Myocyte (in vitro differentiated cells): ENCODE measurements around the gene MYO1E. TPM values are rescaled to one million over a fixed set of nuclear protein-coding genes. Genes with fewer than 3 reads are reported as not detected.
"Not testable (repeated sequence)": the region's sequence is repeated elsewhere in the genome, so short reads cannot be mapped to it uniquely, and the experiment has no call there.

Experiments
- DNase-seq: peaks from one replicate; pipeline ENCODE4 v3.0.0-alpha.2; 2012; ENCODE audit warnings: low read depth
- total RNA-seq: library from RNA; depleted of rRNA; stranded (reverse); fragments of >200 nt; gene quantifications from 2 replicates; pipeline ENCODE4 v1.2.3, GENCODE V29; 2014

MYO1E gene
- total RNA-seq, 1 donor from 2014 or later: 146 TPM

DNA sequence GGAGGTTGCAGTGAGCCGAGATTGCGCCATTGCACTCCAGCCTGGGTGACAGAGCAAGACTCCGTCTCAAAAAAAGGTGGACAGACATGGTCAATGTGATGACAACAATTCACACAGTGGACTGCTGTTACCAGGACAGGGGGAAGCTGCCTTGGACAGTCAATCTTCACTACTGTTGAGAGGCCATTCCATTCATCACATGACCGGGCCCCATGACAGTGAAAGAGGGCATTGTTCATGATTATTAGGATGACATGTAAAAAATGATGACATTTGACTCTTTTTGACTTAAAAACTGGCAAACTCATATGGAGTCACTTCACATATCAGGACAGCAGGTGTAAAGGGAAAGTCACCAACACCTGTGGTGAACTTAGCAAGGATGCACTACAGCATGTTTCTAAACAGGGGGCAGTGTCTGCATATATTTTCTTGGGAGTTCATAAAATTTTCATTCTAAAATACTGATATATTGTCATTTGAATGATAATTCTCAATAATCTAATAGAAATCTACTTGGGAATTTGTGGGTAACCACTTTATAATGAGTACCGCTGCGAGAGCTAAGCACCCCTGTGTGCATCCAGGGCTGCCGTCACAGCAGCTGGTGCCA lies 200.3 kb downstream of the MYO1E start:
- DNase-seq: no peak

DNA sequence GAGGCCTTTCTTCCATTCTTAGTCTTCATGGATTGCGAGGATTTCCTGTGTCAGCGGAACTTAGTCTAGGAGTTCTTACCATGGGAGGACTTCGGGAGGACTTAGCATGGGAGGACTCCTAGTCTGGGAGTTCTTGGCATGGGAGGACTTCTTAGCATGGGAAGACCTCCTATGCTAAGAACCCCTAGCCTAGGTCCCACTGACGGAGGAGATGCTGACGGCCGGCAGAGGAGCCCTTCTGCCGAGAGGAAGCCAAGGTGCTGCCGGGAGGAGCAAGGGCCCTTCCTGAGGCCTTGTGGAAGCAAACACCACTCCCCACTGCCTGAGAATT lies 201.6 kb downstream of the MYO1E start:
- no peak for DNase-seq

DNA sequence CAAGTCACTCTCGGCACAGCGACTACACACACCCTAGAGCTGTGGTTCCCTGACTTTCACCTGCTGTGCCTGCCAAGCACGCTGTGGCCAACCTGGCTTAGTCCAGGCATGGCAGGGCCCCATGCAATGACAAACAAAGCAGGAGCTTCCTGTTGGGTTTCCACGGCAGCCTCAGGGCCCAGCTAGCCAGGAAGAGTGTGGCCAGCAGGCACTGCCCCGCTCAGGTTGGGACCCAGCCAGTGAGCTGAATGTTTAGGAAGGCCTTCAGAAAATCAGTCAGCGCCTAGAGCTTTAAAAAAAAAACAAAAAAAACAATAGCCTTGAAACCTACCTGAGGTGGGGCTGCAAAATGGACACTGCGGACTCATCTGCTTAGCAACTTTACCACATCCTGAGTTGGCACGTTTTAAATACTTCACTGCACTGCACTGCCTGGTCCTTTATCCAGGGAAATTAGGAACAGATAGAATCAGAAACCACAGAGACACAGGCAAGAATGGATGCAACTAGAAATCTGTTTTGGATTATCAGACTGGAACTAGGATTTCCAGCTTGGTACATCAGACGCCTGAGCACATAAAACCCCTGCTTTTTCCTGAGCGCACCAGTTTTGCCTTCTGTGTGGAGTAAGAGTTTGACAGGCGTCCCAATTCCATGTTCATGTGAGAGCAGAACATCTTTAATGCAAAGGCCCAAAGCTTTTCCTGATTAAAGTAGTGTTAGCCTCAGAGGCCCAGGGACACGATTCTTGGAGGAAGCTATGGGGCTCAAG lies 202.2 kb downstream of the MYO1E start:
- DNase-seq: peak; percentile 74

- peak; percentile 53 for DNase-seq
Measured at GRCh38 chr15:59169251-59169708, 203.4 kb downstream of the MYO1E start.

DNA sequence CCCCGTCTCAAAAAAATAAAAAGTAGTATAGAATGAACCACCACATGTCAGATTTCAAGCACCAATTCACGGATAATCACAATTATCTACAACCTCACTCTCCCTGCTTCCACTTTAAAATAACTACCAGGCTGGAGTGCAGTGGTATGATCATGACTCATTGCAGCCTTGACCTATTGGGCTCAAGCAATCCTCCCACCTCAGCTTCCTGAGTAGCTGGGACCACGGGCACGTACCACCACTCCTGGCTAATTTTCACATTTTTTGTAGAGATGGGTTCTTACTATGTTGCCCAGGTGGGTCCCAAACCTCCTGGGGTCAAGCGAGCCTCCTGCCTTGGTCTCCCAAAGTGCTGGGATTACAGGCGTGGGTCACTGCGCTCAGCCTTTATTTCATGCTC lies 204.1 kb downstream of the MYO1E start:
- DNase-seq: no peak

- no peak for DNase-seq
Measured at GRCh38 chr15:59166601-59167265, 205.9 kb downstream of the MYO1E start.

GRCh38 chr15:59166166-59166565 lies 206.5 kb downstream of the MYO1E start:
- no peak for DNase-seq

DNA sequence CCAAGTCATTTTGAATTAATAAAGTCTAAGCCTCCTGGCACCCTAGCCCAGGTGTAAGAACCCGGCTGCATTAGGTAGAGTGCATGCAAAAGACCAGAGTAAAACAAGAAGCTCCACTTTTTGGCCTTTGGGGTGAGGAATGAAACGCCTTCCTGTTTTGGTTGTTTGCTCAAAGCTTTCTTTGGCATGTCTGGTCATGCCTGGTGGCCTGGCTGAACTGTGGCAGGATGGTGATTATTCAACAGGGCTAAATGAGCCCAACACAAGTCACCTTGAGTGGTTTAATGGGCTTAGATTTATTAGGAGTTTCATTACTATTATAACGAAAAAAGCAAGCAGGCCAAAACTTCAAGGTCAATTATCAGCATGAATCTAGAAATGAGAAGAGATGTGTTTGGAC lies 206.9 kb downstream of the MYO1E start:
- DNase-seq: peak; percentile 33

GRCh38 chr15:59162080-59162479 lies 210.6 kb downstream of the MYO1E start:
- not testable (repeated sequence) for DNase-seq

- DNase-seq: no peak
Measured at GRCh38 chr15:59160880-59161593, 211.6 kb downstream of the MYO1E start.

GRCh38 chr15:59159210-59159609 lies 213.5 kb downstream of the MYO1E start:
- DNase-seq: no peak

DNA sequence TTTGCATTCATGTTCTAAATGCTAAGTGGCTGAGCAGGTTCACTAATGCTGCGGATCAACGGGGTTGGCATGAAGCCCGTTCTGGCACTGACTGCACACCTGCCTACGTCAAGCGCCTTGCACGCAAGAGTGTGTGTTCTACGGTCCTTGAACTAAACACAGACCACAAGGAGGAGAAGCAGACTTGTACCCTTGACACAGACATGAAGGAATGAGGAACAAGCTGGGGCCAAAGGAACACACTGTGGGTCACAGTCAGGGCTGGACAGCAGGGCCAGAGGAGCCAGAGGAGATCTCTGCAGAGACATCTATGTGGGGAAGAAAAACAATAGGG lies 214.0 kb downstream of the MYO1E start:
- DNase-seq: no peak

GRCh38 chr15:59157840-59158700 lies 214.6 kb downstream of the MYO1E start:
- no peak for DNase-seq

DNA sequence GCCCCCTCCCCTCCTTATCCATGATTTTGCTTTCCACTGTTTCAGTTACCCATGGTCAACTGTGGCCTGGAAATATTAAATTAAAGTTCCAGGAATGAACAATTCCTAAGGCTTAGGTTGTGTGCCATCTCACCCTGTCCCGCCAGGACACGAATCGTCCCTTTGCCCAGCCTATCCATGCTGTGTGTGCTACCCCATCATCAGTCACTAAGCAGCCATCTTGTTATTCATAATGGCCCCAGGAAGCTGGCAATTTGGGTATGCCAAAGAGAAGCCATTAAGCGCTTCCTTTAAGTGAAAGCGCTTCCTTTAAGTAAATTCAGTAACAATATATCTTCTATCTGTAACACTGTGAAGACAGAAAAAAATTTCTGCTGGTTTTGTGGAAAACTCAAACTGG lies 215.3 kb downstream of the MYO1E start:
- no peak for DNase-seq

DNA sequence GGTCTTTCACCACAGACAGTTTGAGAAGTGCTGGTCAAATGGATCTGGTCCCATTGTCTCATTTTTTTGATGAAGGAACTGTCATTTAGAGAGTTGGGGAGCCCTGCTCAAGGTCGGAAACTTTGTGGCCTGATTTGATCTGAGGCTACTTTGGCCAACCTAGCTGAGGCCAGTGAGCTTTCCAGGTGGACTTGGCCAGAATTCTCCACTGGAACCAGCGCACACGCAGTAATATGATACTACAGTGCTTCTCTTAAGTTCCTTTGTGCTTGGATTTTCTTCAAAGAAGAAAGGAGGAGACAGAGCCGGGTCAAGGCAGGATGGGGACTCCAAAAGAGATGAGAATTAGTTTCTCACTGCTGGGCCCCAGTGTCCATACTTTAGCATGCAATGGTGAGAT lies 217.2 kb downstream of the MYO1E start:
- DNase-seq: no peak

DNA sequence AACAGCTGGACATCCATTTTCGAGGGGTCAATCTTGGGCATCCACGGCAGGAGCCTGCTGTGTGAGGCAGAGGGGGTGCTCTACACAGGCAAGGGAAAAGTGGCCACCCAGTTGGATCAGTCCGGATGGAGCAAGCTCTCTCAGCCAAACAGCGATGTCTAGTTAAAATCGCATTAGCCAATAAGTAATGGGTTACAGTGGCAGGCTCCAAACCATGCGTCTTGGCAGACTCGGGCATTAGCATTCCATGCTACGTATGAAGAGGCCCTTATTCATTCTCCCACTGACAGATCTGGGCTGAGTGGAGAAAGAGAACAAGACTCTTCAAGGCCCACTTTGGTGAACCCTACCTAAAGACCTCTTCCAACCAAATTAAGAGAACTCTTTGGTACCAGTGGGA lies 218.4 kb downstream of the MYO1E start:
- DNase-seq: no peak

GRCh38 chr15:59153466-59153865 lies 219.2 kb downstream of the MYO1E start:
- DNase-seq: no peak

DNA sequence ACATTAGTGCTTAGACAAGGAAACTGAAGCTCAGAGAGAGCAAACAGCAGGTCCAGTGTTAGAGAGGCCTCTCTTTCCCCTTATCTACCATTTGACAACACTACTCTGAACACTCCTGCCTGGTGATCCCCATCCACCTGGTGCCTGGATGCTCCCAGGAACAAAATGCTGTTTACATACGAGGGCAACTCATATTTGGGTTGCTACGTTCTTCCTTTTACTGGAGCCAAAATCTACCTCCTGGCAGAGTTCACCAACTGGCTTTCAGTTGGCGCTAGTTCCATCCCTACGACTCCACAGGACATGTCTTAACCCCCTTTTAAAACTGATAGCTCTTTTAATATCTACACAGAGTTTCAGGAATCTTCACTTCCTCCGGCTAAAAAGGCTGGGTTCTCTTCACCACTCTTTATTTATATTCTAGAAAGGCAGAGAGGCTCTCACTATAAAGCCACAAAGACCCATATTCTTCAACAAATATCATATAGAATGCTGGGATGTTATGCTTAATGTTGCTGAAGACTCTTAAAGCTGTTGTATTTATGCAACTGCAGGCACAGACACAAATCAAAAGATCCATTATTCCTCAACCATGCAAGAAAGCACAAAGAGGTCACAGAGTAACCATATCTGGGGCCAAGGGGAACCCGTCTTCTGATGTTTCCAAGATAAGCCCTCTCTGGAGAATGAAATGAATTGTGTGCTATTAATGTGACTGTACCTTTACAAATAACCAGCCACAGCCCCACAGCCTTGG lies 219.8 kb downstream of the MYO1E start:
- DNase-seq: no peak

GRCh38 chr15:59150185-59150584 lies 222.5 kb downstream of the MYO1E start:
- DNase-seq: no peak

DNA sequence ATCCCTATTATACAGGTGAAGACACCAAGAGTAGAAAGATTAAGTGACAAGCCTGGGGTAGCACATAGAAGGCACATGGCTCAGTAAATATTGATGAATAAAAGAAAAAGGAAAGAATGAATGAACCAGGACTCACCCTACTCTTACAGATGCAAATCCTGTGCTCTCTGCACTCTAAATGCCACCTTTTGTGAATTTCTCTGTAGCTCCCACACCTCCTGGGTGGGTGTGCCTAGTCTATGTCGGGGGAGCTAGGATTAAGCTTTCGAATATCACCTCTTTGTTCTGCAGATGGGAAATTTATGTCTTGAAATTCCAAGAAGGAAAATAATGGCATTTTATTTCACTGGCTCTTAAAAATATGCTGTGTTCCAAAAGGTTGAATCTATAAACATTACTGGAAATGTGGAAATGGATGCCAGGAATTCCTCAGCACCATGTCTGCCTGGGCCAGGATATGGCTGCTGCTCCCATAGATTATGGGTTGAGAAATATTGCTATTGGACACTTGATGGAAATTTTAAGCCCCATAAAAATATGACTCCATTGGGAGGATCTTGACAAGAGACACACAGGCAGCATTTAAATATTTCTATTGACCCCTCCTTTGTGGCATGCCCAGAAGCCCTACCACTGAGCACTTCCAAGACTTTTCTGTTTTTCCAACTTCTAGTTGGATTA lies 224.4 kb downstream of the MYO1E start:
- DNase-seq: no peak
